H1 (cell line): ENCODE results near the gene ZNF443. TPM values are rescaled to one million over a fixed set of nuclear protein-coding genes. Genes with fewer than 3 reads are reported as not detected.
A peak's percentile ranks its signal among the peaks of the same experiment; 100 is the strongest.
"Not testable (repeated sequence)": the region's sequence is repeated elsewhere in the genome, so short reads cannot be mapped to it uniquely, and the experiment has no call there.

Source experiments
- CTCF ChIA-PET: fragments of 300-600 bp; sonication (Branson Sonifier 250); formaldehyde crosslinking; loops from one replicate; lab custom pipeline; 2021; ENCODE audit not compliant: partially characterized antibody; lab: Charles Lee
- POLR2A ChIA-PET: fragments of 300-600 bp; sonication (Branson Sonifier 250); formaldehyde crosslinking; loops from one replicate; lab custom pipeline; 2021; ENCODE audit warnings: inconsistent platforms; ENCODE audit not compliant: partially characterized antibody; lab: Charles Lee
- DNase-seq, 2 experiments: peaks; one replicate each; pipeline versions ENCODE4 v3.0.0 to v3.0.0-alpha.2; 2010 to 2022; ENCODE audit warnings: low spot score in 2 of 2, low read depth in 1 of 2, mixed read lengths in 1 of 2
- FAIRE-seq: peaks from 2 replicates; lab custom pipeline; 2011; peaks lifted over from hg19 to GRCh38; lab: Jason Lieb, UNC
- H2AFZ ChIP-seq: 2 replicates; pipeline ENCODE4 v1.8.1; 2012; ENCODE audit warnings: low read length, inconsistent platforms
- H2AK5ac ChIP-seq: 2 replicates; pipeline ENCODE4 v1.6.1; 2013; ENCODE audit warnings: low read depth, low read length
- H2BK120ac ChIP-seq: replicated peaks from 2 replicates; pipeline ENCODE3; 2013; ENCODE audit warnings: low read depth, low read length, inconsistent platforms
- H2BK12ac ChIP-seq: 2 replicates; pipeline ENCODE4 v1.6.1; 2013; ENCODE audit warnings: low read depth, low read length
- H2BK15ac ChIP-seq: 2 replicates; pipeline ENCODE4 v1.6.1; 2013; ENCODE audit warnings: low read length
- H2BK20ac ChIP-seq: 2 replicates; pipeline ENCODE4 v1.6.1; 2013; ENCODE audit warnings: low read length
- H2BK5ac ChIP-seq: 2 replicates; pipeline ENCODE4 v1.6.1; 2013; ENCODE audit warnings: low read depth, low read length
- H3K14ac ChIP-seq: 2 replicates; pipeline ENCODE4 v1.6.1; 2013; ENCODE audit warnings: inconsistent platforms; ENCODE audit not compliant: insufficient read length
- H3K18ac ChIP-seq: 2 replicates; pipeline ENCODE4 v1.6.1; 2013; ENCODE audit warnings: low read length; ENCODE audit errors: extremely low read depth
- H3K23ac ChIP-seq: 2 replicates; pipeline ENCODE4 v1.6.1; 2013; ENCODE audit warnings: inconsistent platforms; ENCODE audit not compliant: insufficient read length
- H3K23me2 ChIP-seq: 2 replicates; pipeline ENCODE4 v1.6.1; 2013; ENCODE audit warnings: low read depth, low read length
- H3K27ac ChIP-seq: 2 replicates; pipeline ENCODE4 v1.6.1; 2011; ENCODE audit warnings: low read depth, low read length, inconsistent platforms
- H3K27me3 ChIP-seq, 4 experiments: replicated peaks in 1 of 4; 1 replicate in 1 of 4; 2 replicates in 3 of 4; pipeline versions ENCODE4 v1.6.1 to v1.8.1; 2011 to 2013; ENCODE audit warnings: low read length in 3 of 4, mild to moderate bottlenecking in 3 of 4, inconsistent platforms in 2 of 4, mixed read lengths in 2 of 4, moderate library complexity in 1 of 4; ENCODE audit not compliant: control insufficient read depth in 3 of 4, insufficient read depth in 3 of 4; ENCODE audit errors: extremely low read depth in 1 of 4
- H3K36me3 ChIP-seq, 4 experiments: 2 replicates each; pipeline versions ENCODE4 v1.6.1 to v1.8.1; 2011 to 2013; ENCODE audit warnings: mild to moderate bottlenecking in 4 of 4, low read length in 3 of 4, moderate library complexity in 2 of 4, control low read depth in 1 of 4, inconsistent platforms in 1 of 4; ENCODE audit not compliant: insufficient read depth in 4 of 4, control insufficient read depth in 2 of 4
- H3K4ac ChIP-seq: replicated peaks from 2 replicates; pipeline ENCODE3; 2013; ENCODE audit warnings: low read length, low read depth, mixed read lengths, inconsistent platforms; ENCODE audit not compliant: insufficient read length
- H3K4me1 ChIP-seq, 4 experiments: replicated peaks in 1 of 4; 1 replicate in 1 of 4; 2 replicates in 3 of 4; pipeline versions ENCODE4 v1.6.1 to v1.8.1; 2011 to 2013; ENCODE audit warnings: low read length in 3 of 4, inconsistent platforms in 2 of 4, mixed read lengths in 1 of 4; ENCODE audit not compliant: insufficient read depth in 4 of 4, control insufficient read depth in 3 of 4
- H3K4me2 ChIP-seq, 2 experiments: 2 replicates each; pipeline versions ENCODE4 v1.6.1 to v1.8.1; 2011 to 2013; ENCODE audit warnings: low read depth in 2 of 2, low read length in 2 of 2, control low read depth in 1 of 2, inconsistent platforms in 1 of 2, mild to moderate bottlenecking in 1 of 2; ENCODE audit not compliant: insufficient read depth in 1 of 2
- H3K4me3 ChIP-seq, 4 experiments: fragments of 200-600, 300-600 bp in 1 of 4; sonication (generic), shearing (Covaris generic), sonication (Bioruptor Twin) in 1 of 4; 2 replicates each; pipeline versions ENCODE4 v1.5.1 to v1.8.1; 2011 to 2016; ENCODE audit warnings: low read length in 4 of 4, low read depth in 3 of 4, control low read depth in 2 of 4, inconsistent platforms in 2 of 4, mild to moderate bottlenecking in 2 of 4, mixed read lengths in 1 of 4, moderate library complexity in 1 of 4; ENCODE audit not compliant: insufficient read depth in 2 of 4; ENCODE audit errors: extremely low read depth in 1 of 4
- H3K56ac ChIP-seq: replicated peaks from 2 replicates; pipeline ENCODE3; 2013; ENCODE audit warnings: low read depth, mild to moderate bottlenecking, mixed read lengths, low read length, inconsistent platforms; ENCODE audit not compliant: insufficient read length
- H3K79me1 ChIP-seq: 2 replicates; pipeline ENCODE4 v1.6.1; 2013; ENCODE audit warnings: low read depth, low read length, control low read depth
- H3K79me2 ChIP-seq, 2 experiments: 2 replicates each; pipeline versions ENCODE4 v1.6.1 to v1.8.1; 2012 to 2013; ENCODE audit warnings: low read length in 2 of 2, mild to moderate bottlenecking in 2 of 2, inconsistent platforms in 1 of 2; ENCODE audit not compliant: insufficient read depth in 2 of 2, control insufficient read depth in 1 of 2
- H3K9ac ChIP-seq, 4 experiments: replicated peaks in 1 of 4; 1 replicate in 1 of 4; 2 replicates in 3 of 4; pipeline versions ENCODE4 v1.6.1 to v1.8.1; 2011 to 2013; ENCODE audit warnings: low read depth in 3 of 4, low read length in 3 of 4, control low read depth in 2 of 4, mild to moderate bottlenecking in 2 of 4, moderate library complexity in 2 of 4, inconsistent platforms in 1 of 4; ENCODE audit errors: extremely low read depth in 1 of 4
- H3K9me3 ChIP-seq, 2 experiments: 2 replicates each; pipeline versions ENCODE4 v1.6.1 to v1.8.1; 2012 to 2013; ENCODE audit warnings: mild to moderate bottlenecking in 2 of 2, moderate library complexity in 2 of 2, control low read depth in 1 of 2, inconsistent platforms in 1 of 2, low read depth in 1 of 2, low read length in 1 of 2, mixed read lengths in 1 of 2; ENCODE audit not compliant: insufficient read depth in 2 of 2
- H4K20me1 ChIP-seq, 2 experiments: replicated peaks in 1 of 2; 2 replicates each; pipeline versions ENCODE3 to v1.8.1; 2011 to 2013; ENCODE audit warnings: inconsistent platforms in 2 of 2, low read length in 2 of 2, mild to moderate bottlenecking in 1 of 2; ENCODE audit not compliant: insufficient read depth in 2 of 2, control insufficient read depth in 1 of 2
- H4K5ac ChIP-seq: 2 replicates; pipeline ENCODE4 v1.6.1; 2013; ENCODE audit warnings: low read length, low read depth, mixed read lengths, inconsistent platforms; ENCODE audit not compliant: insufficient read length
- H4K8ac ChIP-seq: 2 replicates; pipeline ENCODE4 v1.8.0; 2013; ENCODE audit warnings: mild to moderate bottlenecking, moderate library complexity, low read length, inconsistent platforms; ENCODE audit not compliant: insufficient read depth; ENCODE audit errors: extremely low read depth
- H4K91ac ChIP-seq: replicated peaks from 2 replicates; pipeline ENCODE3; 2013; ENCODE audit warnings: low read length, mixed read lengths, inconsistent platforms; ENCODE audit not compliant: insufficient read length
- ZNF274 ChIP-seq: IDR thresholded peaks from 2 replicates; pipeline ENCODE4 v1.7.0; 2012; ENCODE audit warnings: low read length, borderline replicate concordance; ENCODE audit errors: extremely low read depth
- WGBS, 2 experiments: shearing (Covaris generic) in 1 of 2; methylation state at CpG; one replicate each; pipeline versions ENCODE4 v1.1.6 to v1.1.7; 2013 to 2015; ENCODE audit warnings: low lambda C conversion rate in 2 of 2, mixed read lengths in 2 of 2, inconsistent platforms in 1 of 2, low coverage in 1 of 2, missing lambda C conversion rate in 1 of 2; ENCODE audit not compliant: insufficient replicate concordance in 2 of 2, insufficient coverage in 1 of 2, insufficient read length in 1 of 2; ENCODE audit errors: extremely low coverage in 1 of 2, missing lambda C conversion rate in 1 of 2; 5-methylcytosine and 5-hydroxymethylcytosine counted together
- polyA plus RNA-seq, 7 experiments: library from polyadenylated mRNA; depleted of rRNA in 3 of 7; stranded (reverse) in 5 of 7; unstranded in 2 of 7; fragments of >200 nt in 5 of 7; fragments of 200-250 nt in 2 of 7; gene quantifications; 1 replicate in 5 of 7; 2 replicates in 1 of 7; 4 replicates in 1 of 7; pipeline versions ENCODE4 v1.2.1 to v1.2.3, GENCODE V29; 2011 to 2013; ENCODE audit warnings: missing spikeins in 2 of 7, mixed read lengths in 2 of 7
- total RNA-seq: library from RNA; stranded (reverse); fragmentation: NEBNext Ultra II Directional; extraction: Animal tissue kit (Norgen Biotek cat#: 25700); gene quantifications from 2 replicates; pipeline ENCODE4 v1.2.1, GENCODE V29; 2021

The ZNF443 gene
- total and polyA plus RNA-seq, 2 of the 8 experiments (the other 6 are each of a cell fraction or from before 2014, with no cell fraction given): 1.4 to 7.8 TPM

DNA sequence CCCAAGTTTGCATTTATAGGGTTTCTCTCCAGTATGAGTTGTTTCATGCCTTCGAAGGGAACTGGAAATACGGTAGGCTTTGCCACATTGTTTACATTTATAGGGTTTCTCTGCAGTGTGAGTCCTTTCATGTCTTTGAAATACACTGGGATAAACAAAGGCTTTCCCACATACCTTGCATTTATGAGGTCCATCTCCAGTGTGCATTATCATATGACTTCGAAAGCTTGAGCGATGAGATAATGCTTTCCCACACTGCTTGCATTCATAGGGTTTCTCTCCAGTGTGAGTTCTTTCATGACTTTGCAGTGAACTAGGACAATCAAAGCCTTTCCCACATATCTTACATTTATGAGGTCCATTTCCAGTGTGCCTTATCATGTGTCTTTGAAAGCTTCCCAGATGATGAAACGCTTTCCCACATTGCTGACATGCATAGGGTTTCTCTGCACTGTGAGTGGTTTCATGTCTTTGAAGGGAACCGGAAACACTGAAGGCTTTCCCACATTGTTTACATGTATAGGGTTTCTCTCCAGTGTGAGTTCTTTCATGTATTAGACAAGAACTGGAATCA is 10.0 kb downstream of the ZNF443 start:
- H4K5ac ChIP-seq, H3K23me2 ChIP-seq, H3K79me2 ChIP-seq, H4K20me1 ChIP-seq, FAIRE-seq, DNase-seq, H3K14ac ChIP-seq, CTCF ChIA-PET, H2BK20ac ChIP-seq, H3K9ac ChIP-seq, H2AK5ac ChIP-seq, H4K8ac ChIP-seq, H2AFZ ChIP-seq, H3K4me2 ChIP-seq, H3K27ac ChIP-seq, H3K4me1 ChIP-seq: not testable (repeated sequence)
- Histone ChIP-seq H3K9me3 (peaks cover 15 to 17% of the 10 kb centered on the region in 2 experiments), H3K36me3 (peaks cover 3 to 38% (median 22%) of the 10 kb centered on the region in 4 experiments; a peak in 7 of 8 replicates)
- 94% methylated on average over 6 of the region's 6 CpGs; no CpG with 5 or more reads in 1 of the 2 experiments for WGBS, 2 experiments
- peak; percentile 56; the same call in 1 of the 2 replicates for TF ChIP-seq ZNF274
- TF ChIP-seq, all 59 proteins: peak for 1; not testable (repeated sequence) for 58
- H3K23ac ChIP-seq, H3K79me1 ChIP-seq, H3K27me3 ChIP-seq, H3K4me3 ChIP-seq, H4K91ac ChIP-seq, H3K18ac ChIP-seq, H2BK120ac ChIP-seq, H2BK15ac ChIP-seq, H3K4ac ChIP-seq, H2BK5ac ChIP-seq, H3K56ac ChIP-seq, H2BK12ac ChIP-seq, POLR2A ChIA-PET: not testable (repeated sequence)
